Activated T-cell treated with anti-CD3 and anti-CD28 coated beads, Interleukin-2, amount 50 U/mL, for 72 hours (primary cell): ENCODE measurements around the gene MARK3. TPM values are rescaled to one million over a fixed set of nuclear protein-coding genes. Genes with fewer than 3 reads are reported as not detected.
A peak's percentile ranks its signal among the peaks of the same experiment; 100 is the strongest.

ENCODE experiments used
- ATAC-seq, 2 donors: fragments of 150-1000 bp; cut with Tn5 transposase; replicated peaks in 1 of 2; 2 replicates each; pipeline ENCODE4 v1.10.0; 2021; ENCODE audit warnings: moderate library complexity in 2 of 2, mild to moderate bottlenecking in 1 of 2
- DNase-seq, 2 donors: peaks; one replicate each; pipeline ENCODE4 v3.0.0; 2021 to 2022; ENCODE audit warnings: mixed read lengths in 1 of 2
- H3K27ac Mint-ChIP-seq: one replicate; pipeline ENCODE4 v1.8.0; 2022; ENCODE audit warnings: mild to moderate bottlenecking, moderate library complexity, mixed read lengths
- H3K27me3 Mint-ChIP-seq: one replicate; pipeline ENCODE4 v1.8.0; 2022; ENCODE audit warnings: low read depth, mixed read lengths
- H3K36me3 Mint-ChIP-seq, 2 donors: one replicate each; pipeline ENCODE4 v1.8.0; 2022; ENCODE audit warnings: mixed read lengths in 2 of 2, mild to moderate bottlenecking in 1 of 2; ENCODE audit not compliant: insufficient read depth in 2 of 2
- H3K4me1 Mint-ChIP-seq: one replicate; pipeline ENCODE4 v1.8.0; 2022; ENCODE audit warnings: low read depth, mixed read lengths
- H3K4me3 Mint-ChIP-seq, 2 donors: one replicate each; pipeline ENCODE4 v1.8.0; 2022; ENCODE audit warnings: mild to moderate bottlenecking in 2 of 2, mixed read lengths in 2 of 2, moderate library complexity in 2 of 2
- H3K9me3 Mint-ChIP-seq, 2 donors: one replicate each; pipeline ENCODE4 v1.8.0; 2022; ENCODE audit warnings: mixed read lengths in 2 of 2
- total RNA-seq, 2 donors: library from RNA; stranded (reverse); gene quantifications; one replicate each; pipeline ENCODE4 v1.2.3, GENCODE V29; 2022

MARK3 gene
- 10 to 100 TPM; 80.6 to 95.5 TPM for total RNA-seq

- H3K9me3 Mint-ChIP-seq, result no peaks in the 10 kb centered on the region
- peak; percentile 98 to 99 for DNase-seq
Measured at GRCh38 chr14:103385152-103385928, at the start of gene MARK3. Gene MARK3, plus strand, starts transcription at chr14:103385415. Its CDS starts 615 bp downstream, at chr14:103386030.

GRCh38 chr14:103336191-103336590 is 49.0 kb upstream of the MARK3 start:
- H3K9me3 Mint-ChIP-seq, result no peaks in the 10 kb centered on the region
- peaks cover 34 to 51% of the 10 kb centered on the region in 2 donors for H3K36me3 Mint-ChIP-seq
- no peak for ATAC-seq
- no peaks in the 10 kb centered on the region for H3K27me3 Mint-ChIP-seq
- DNase-seq, result no peak
- peak overlapping the region; percentile 86 to 91 for H3K4me3 Mint-ChIP-seq
- peak overlapping the region; percentile 93 for H3K27ac Mint-ChIP-seq
- peaks cover 50% of the 10 kb centered on the region for H3K4me1 Mint-ChIP-seq

More at GRCh38 chr14:103385152-103385928, at the start of gene MARK3:
- Mint-ChIP-seq H3K4me1 (peaks cover 50% of the 10 kb centered on the region), H3K27me3 (peaks cover 14% of the 10 kb centered on the region), H3K36me3 (peaks cover 1% of the 10 kb centered on the region in 2 donors), H3K4me3 (peak within 1 kb of the TSS; percentile 97 to 99), H3K27ac (peak within 1 kb of the TSS; percentile 84)
- peak; percentile 96 to 97 for ATAC-seq

GRCh38 chr14:103337794-103338193 is 47.4 kb upstream of the MARK3 start:
- ATAC-seq (no peak), DNase-seq (no peak)
- Mint-ChIP-seq H3K27me3 (no peaks in the 10 kb centered on the region), H3K27ac (peak overlapping the region; percentile 93), H3K4me1 (peaks cover 34% of the 10 kb centered on the region), H3K36me3 (peaks cover 40 to 63% of the 10 kb centered on the region in 2 donors), H3K4me3 (no peak overlapping the region), H3K9me3 (no peaks in the 10 kb centered on the region)

DNA sequence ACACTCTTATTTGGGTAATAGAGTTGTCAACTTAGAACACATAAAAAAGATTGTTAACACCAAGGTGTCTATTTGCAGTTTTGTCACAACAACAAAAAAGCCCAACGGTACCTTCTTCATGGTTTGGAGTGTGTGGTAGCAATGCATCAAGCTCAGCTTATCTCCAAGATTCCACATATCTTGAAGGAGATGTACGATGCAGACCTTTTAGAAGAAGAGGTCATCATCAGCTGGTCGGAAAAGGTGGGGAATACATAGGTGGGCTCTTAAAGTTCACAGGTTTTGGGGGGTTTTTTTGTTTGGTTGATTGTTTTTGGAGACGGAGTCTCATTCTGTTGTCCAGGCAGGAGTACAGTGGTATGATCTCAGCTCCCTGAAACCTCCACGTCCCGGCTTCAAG is 45.7 kb upstream of the MARK3 start:
- Mint-ChIP-seq H3K4me1 (peaks cover 42% of the 10 kb centered on the region), H3K27me3 (no peaks in the 10 kb centered on the region), H3K27ac (peak overlapping the region; percentile 93), H3K36me3 (peaks cover 40 to 77% of the 10 kb centered on the region in 2 donors), H3K4me3 (no peak overlapping the region), H3K9me3 (no peaks in the 10 kb centered on the region)
- DNase-seq (no peak), ATAC-seq (no peak)

- Mint-ChIP-seq H3K27ac (peak overlapping the region; percentile 93), H3K9me3 (no peaks in the 10 kb centered on the region), H3K4me3 (no peak overlapping the region), H3K36me3 (peaks cover 34 to 76% of the 10 kb centered on the region in 2 donors), H3K27me3 (no peaks in the 10 kb centered on the region), H3K4me1 (peaks cover 39% of the 10 kb centered on the region)
- no peak for ATAC-seq
- no peak for DNase-seq
Measured at GRCh38 chr14:103340480-103341212, 44.6 kb upstream of the MARK3 start.

- ATAC-seq (no peak), DNase-seq (no peak)
Measured at GRCh38 chr14:103341250-103342129, 43.7 kb upstream of the MARK3 start.

GRCh38 chr14:103343164-103343879 is 41.9 kb upstream of the MARK3 start:
- ATAC-seq (peak in 1 of 2 donors; percentile 3), DNase-seq (no peak)
- Mint-ChIP-seq H3K36me3 (peaks cover 22 to 53% of the 10 kb centered on the region in 2 donors), H3K27ac (peak overlapping the region; percentile 34), H3K4me3 (no peak overlapping the region), H3K9me3 (no peaks in the 10 kb centered on the region), H3K4me1 (peaks cover 19% of the 10 kb centered on the region), H3K27me3 (no peaks in the 10 kb centered on the region)

More at GRCh38 chr14:103341250-103342129, 43.7 kb upstream of the MARK3 start:
- Mint-ChIP-seq H3K4me3 (no peak overlapping the region), H3K36me3 (peaks cover 27 to 68% of the 10 kb centered on the region in 2 donors), H3K9me3 (no peaks in the 10 kb centered on the region), H3K27ac (peak overlapping the region; percentile 93), H3K4me1 (peaks cover 31% of the 10 kb centered on the region), H3K27me3 (no peaks in the 10 kb centered on the region)

DNA sequence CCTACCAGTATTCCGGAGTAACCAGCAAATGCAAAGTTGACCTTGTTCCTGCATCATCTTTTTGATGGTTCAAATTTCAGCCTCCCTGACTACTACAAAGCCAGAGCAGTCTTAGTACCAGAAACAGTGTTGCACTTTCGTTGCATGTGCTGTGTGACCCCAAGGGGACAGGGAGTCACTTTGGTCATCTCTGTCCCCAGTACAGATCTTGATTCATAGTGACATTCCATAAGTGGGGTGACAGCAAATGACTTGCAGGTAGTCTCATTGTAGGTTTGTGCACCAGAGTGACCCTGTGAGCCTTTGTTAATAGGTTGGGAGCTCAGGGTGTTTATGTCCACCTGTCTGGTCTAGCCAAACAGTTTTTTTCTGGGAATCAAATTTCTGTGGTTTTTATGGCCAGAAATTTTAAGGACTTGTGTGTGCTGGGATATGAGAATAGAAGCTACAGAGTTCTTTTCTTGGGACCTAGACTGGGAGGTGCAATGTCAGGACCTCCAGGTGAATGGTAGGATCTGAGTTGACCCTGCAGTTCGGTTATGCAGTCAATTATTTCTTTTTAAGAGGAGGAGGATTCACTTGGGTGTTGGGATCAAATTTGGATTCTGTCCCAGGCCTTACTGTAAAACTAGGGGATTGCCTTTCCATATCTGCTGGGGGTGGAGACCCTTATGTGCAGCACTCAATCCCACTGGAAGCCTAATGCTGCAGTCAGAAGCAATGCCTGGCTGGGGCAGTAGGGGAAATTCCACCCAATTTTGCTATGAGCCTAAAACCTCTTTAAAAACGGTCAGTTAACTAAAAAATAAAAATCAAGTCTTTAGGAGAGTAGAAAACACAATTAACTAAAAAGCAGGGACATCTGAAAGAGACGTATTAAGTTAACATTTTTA is 41.1 kb upstream of the MARK3 start:
- ATAC-seq, result peak in 1 of 2 donors; percentile 14
- Mint-ChIP-seq H3K27ac (peak overlapping the region; percentile 54), H3K27me3 (no peaks in the 10 kb centered on the region), H3K36me3 (peaks cover 18 to 46% of the 10 kb centered on the region in 2 donors), H3K4me1 (peaks cover 11% of the 10 kb centered on the region), H3K9me3 (no peaks in the 10 kb centered on the region), H3K4me3 (no peak overlapping the region)
- no peak for DNase-seq

DNA sequence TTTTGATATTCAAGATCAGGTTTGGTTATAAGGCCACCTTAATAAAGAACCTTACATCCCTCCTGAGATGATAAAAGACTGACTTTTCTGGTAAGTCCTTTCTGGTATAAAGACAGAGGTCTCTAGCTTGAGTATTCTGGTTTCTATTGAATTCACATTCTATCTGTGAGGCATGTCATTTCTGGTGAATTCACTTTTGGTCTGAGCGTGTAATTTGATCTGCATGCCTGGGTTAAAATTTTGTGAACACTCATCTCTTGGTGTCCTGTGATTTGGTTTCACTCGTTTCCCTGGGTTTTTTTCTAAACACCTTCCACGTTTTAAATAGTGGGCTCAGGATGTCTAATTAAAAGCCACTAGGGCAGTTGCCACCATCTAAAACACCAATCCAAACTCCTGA is 38.9 kb upstream of the MARK3 start:
- H3K27ac Mint-ChIP-seq, result no peak overlapping the region
- H3K36me3 Mint-ChIP-seq, result peaks cover 8 to 30% of the 10 kb centered on the region in 2 donors
- H3K9me3 Mint-ChIP-seq, result no peaks in the 10 kb centered on the region
- ATAC-seq (peak in 1 of 2 donors; percentile 2), DNase-seq (no peak)
- peaks cover 11% of the 10 kb centered on the region for H3K4me1 Mint-ChIP-seq
- H3K4me3 Mint-ChIP-seq, result no peak overlapping the region
- no peaks in the 10 kb centered on the region for H3K27me3 Mint-ChIP-seq

DNA sequence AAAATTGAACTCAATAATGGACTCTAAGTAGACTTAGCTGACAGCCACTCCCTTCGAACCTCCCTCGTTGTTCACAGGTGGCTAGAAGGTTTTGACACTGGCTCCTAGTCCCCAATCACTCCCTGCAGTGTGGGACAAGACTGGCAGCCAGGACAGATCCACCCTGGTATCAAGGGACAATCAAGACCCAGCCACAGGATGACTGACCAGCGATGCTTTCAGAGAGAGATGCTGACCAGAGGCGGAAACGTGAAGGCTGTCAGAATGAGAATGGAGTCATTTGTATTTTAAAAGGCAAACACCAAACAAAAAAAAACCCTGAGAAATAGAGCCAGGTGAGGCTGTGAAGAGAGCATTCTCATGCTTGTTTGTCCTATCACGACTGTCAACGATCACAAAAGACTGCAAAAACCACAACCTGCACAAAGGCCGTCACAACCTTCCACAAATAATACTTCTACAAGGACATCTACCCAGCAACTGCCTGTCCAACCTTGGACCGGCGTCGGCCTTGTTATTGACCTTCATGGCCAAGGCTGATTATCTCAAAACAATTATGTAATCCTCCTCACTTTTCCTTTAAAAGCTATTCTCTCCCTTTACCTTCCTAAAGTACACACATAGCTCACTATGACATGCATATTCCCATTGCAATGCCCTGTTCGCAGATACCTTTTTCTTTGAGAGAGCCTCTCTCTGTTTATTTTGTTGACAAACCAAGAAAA is 38.0 kb upstream of the MARK3 start:
- Mint-ChIP-seq H3K9me3 (no peaks in the 10 kb centered on the region), H3K27me3 (peaks cover 2% of the 10 kb centered on the region), H3K27ac (no peak overlapping the region), H3K4me3 (no peak overlapping the region), H3K4me1 (peaks cover 11% of the 10 kb centered on the region), H3K36me3 (peaks cover 5 to 22% of the 10 kb centered on the region in 2 donors)
- DNase-seq (no peak), ATAC-seq (peak; percentile 5 to 8)

- peaks cover 2 to 16% of the 10 kb centered on the region in 2 donors for H3K36me3 Mint-ChIP-seq
- H3K27ac Mint-ChIP-seq, result no peak overlapping the region
- ATAC-seq, result no peak
- H3K4me1 Mint-ChIP-seq, result peaks cover 11% of the 10 kb centered on the region
- H3K4me3 Mint-ChIP-seq, result no peak overlapping the region
- DNase-seq, result no peak
- peaks cover 8% of the 10 kb centered on the region for H3K27me3 Mint-ChIP-seq
- no peaks in the 10 kb centered on the region for H3K9me3 Mint-ChIP-seq
Measured at GRCh38 chr14:103348154-103348553, 37.1 kb upstream of the MARK3 start.
